HG02840 (cell line): ENCODE results near the gene CORO1C.
"Not testable (repeated sequence)": the region's sequence is repeated elsewhere in the genome, so short reads cannot be mapped to it uniquely, and the experiment has no call there.

Experiments
- ATAC-seq: cut with Tn5 transposase; IDR thresholded peaks from one replicate; pipeline ENCODE4 v1.9.1; 2021; ENCODE audit warnings: mild to moderate bottlenecking, moderate library complexity, moderate number of reproducible peaks; ENCODE audit not compliant: unreplicated experiment, low FRiP score

Gene CORO1C

GRCh38 chr12:108756421-108756820 lies 25.1 kb upstream of the CORO1C start:
- no peak for ATAC-seq

GRCh38 chr12:108755481-108755880 lies 24.2 kb upstream of the CORO1C start:
- no peak for ATAC-seq

GRCh38 chr12:108753976-108754375 lies 22.7 kb upstream of the CORO1C start:
- ATAC-seq, result no peak

- no peak for ATAC-seq
Observed at GRCh38 chr12:108752387-108752786, 21.1 kb upstream of the CORO1C start.

GRCh38 chr12:108751821-108752220 lies 20.5 kb upstream of the CORO1C start:
- no peak for ATAC-seq

GRCh38 chr12:108751003-108751402 lies 19.7 kb upstream of the CORO1C start:
- ATAC-seq, result not testable (repeated sequence)

- no peak for ATAC-seq
Observed at GRCh38 chr12:108750526-108750925, 19.2 kb upstream of the CORO1C start.

GRCh38 chr12:108747563-108747962 lies 16.2 kb upstream of the CORO1C start:
- ATAC-seq, result no peak

- ATAC-seq, result no peak
Observed at GRCh38 chr12:108745641-108746040, 14.3 kb upstream of the CORO1C start.

GRCh38 chr12:108744021-108744897 lies 12.9 kb upstream of the CORO1C start:
- no peak for ATAC-seq

- no peak for ATAC-seq
Observed at GRCh38 chr12:108738170-108738569, 6.9 kb upstream of the CORO1C start.

- no peak for ATAC-seq
Observed at GRCh38 chr12:108735855-108736254, 4.5 kb upstream of the CORO1C start.

- no peak for ATAC-seq
Observed at GRCh38 chr12:108734200-108734906, 3.0 kb upstream of the CORO1C start.

GRCh38 chr12:108733230-108733531 lies 1.9 kb upstream of the CORO1C start:
- not testable (repeated sequence) for ATAC-seq

- ATAC-seq, result no peak
Observed at GRCh38 chr12:108732489-108733229, 1.3 kb upstream of the CORO1C start.

- peak; percentile 51 for ATAC-seq
Observed at GRCh38 chr12:108731866-108732461, 646 bp upstream of the CORO1C start.

GRCh38 chr12:108730365-108731104 lies 783 bp downstream of the CORO1C start:
- no peak for ATAC-seq

- no peak for ATAC-seq
Observed at GRCh38 chr12:108729612-108730364, 1.5 kb downstream of the CORO1C start.

- no peak for ATAC-seq
Observed at GRCh38 chr12:108728820-108729611, 2.3 kb downstream of the CORO1C start.
